Spleen (tissue), 11 donors: Measurements from ENCODE around the gene OR2J2. TPM values are rescaled to one million over a fixed set of nuclear protein-coding genes. Genes with fewer than 3 reads are reported as not detected.
"Not testable (repeated sequence)": the region's sequence is repeated elsewhere in the genome, so short reads cannot be mapped to it uniquely, and the experiment has no call there.

Experiments used
- DNase-seq: peaks from one replicate; pipeline ENCODE4 v3.0.0-alpha.2; 2020
- H3K27ac ChIP-seq, 8 donors: fragments of 200-600 bp; sonication (generic) in 7 of 8; 1 replicate in 4 of 8; 2 replicates in 4 of 8; pipeline versions ENCODE4 v1.5.0 to v1.8.0; 2016 to 2021; ENCODE audit warnings: inconsistent platforms in 4 of 8, mild to moderate bottlenecking in 4 of 8, moderate library complexity in 1 of 8
- H3K27me3 ChIP-seq, 7 donors: fragments of 200-600 bp; sonication (generic) in 6 of 7; replicated peaks in 1 of 7; 1 replicate in 4 of 7; 2 replicates in 3 of 7; pipeline versions ENCODE4 v1.5.0 to v1.8.0; 2016 to 2021; ENCODE audit warnings: inconsistent platforms in 3 of 7, mild to moderate bottlenecking in 1 of 7
- H3K36me3 ChIP-seq, 6 donors: fragments of 200-600 bp; sonication (generic) in 5 of 6; 1 replicate in 4 of 6; 2 replicates in 2 of 6; pipeline versions ENCODE4 v1.5.0 to v1.8.0; 2016 to 2021; ENCODE audit warnings: inconsistent platforms in 2 of 6
- H3K4me1 ChIP-seq, 6 donors: fragments of 200-600 bp; sonication (generic) in 5 of 6; 1 replicate in 3 of 6; 2 replicates in 3 of 6; pipeline versions ENCODE4 v1.5.0 to v1.8.0; 2016 to 2021; ENCODE audit warnings: inconsistent platforms in 3 of 6
- H3K4me3 ChIP-seq, 8 donors: fragments of 200-600 bp; sonication (generic) in 7 of 8; 1 replicate in 4 of 8; 2 replicates in 4 of 8; pipeline versions ENCODE4 v1.5.0 to v1.8.0; 2016 to 2021; ENCODE audit warnings: inconsistent platforms in 4 of 8, mild to moderate bottlenecking in 4 of 8, moderate library complexity in 2 of 8
- H3K9me3 ChIP-seq, 8 donors: fragments of 200-600 bp; sonication (generic) in 7 of 8; 1 replicate in 4 of 8; 2 replicates in 4 of 8; pipeline versions ENCODE4 v1.5.0 to v1.8.0; 2016 to 2021; ENCODE audit warnings: inconsistent platforms in 4 of 8
- CTCF ChIP-seq, 11 experiments: fragments of 200-600 bp in 7 of 11; fragments of 450-650 bp in 4 of 11; sonication (generic) in 4 of 11; IDR thresholded peaks in 8 of 11; conservative IDR thresholded peaks in 3 of 11; 1 replicate in 7 of 11; 2 replicates in 4 of 11; pipeline versions ENCODE4 v1.4.0 to v1.8.0; 2016 to 2021; ENCODE audit warnings: antibody characterized with exemption in 11 of 11, inconsistent platforms in 4 of 11, mild to moderate bottlenecking in 1 of 11
- POLR2A ChIP-seq, 3 donors: fragments of 450-650 bp; IDR thresholded peaks; one replicate each; pipeline ENCODE4 v1.5.1; 2017; ENCODE audit warnings: antibody characterized with exemption in 3 of 3, mild to moderate bottlenecking in 1 of 3
- POLR2AphosphoS5 ChIP-seq, 3 donors: sonication (generic); formaldehyde crosslinking; IDR thresholded peaks; one replicate each; pipeline ENCODE4 v1.5.1; 2017; ENCODE audit warnings: antibody characterized with exemption in 3 of 3
- WGBS, 5 donors: extraction: QIAGEN DNeasy Blood & Tissue Kit in 3 of 5; methylation state at CpG; one replicate each; pipeline versions ENCODE4 v1.1.5 to v1.1.7; 2013 to 2018; 5-methylcytosine and 5-hydroxymethylcytosine counted together
- intact Hi-C: fragments of 100-400 bp; cut with DNase I; formaldehyde crosslinking; loops from one replicate; pipeline ENCODE4 v1.15.0; 2023; ENCODE audit warnings: low total_unique reads
- polyA plus RNA-seq, 3 donors: library from polyadenylated mRNA; stranded (reverse); fragments of 200-250 nt; gene quantifications; one replicate each; pipeline ENCODE4 v1.2.1, GENCODE V29; 2013
- total RNA-seq, 7 donors: library from RNA; depleted of rRNA in 3 of 7; stranded (reverse); fragments of >200 nt in 3 of 7; fragmentation: NEBNext Ultra II Directional in 4 of 7; extraction: Animal tissue kit (Norgen Biotek cat#: 25700) in 4 of 7; gene quantifications; one replicate each; pipeline versions ENCODE4 v1.1.0 to v1.2.1, GENCODE V29; 2016 to 2021
- donor health status: healthy with polysubstance abuse.
- donor health status: DM: no; HTN: no; CAD: no; lungs with moderate emphysema.
- donor health status: DM: no; HTN: no; CAD: no.
- donor health status: Bipolar disorder and iron deficiency.
- donor health status: healthy.
- donor health status: DM: no; HTN: no; CAD: no.
- donor health status: DM: yes; HTN: yes; CAD: no.

OR2J2 gene
- total and polyA plus RNA-seq, 10 donors: not detected

GRCh38 chr6:29141606-29142005 lies 29.1 kb upstream of the OR2J2 start:
- H3K9me3 ChIP-seq: peaks cover 0 to 24% (median 17%) of the 10 kb centered on the region in 8 donors
- no peak for DNase-seq
- no peak overlapping the region for H3K4me3 ChIP-seq
- 86 to 96% (median 93%) methylated on average over 1 of the region's 1 CpG for WGBS, 5 donors
- H3K27ac ChIP-seq: no peak overlapping the region
- no peaks in the 10 kb centered on the region for H3K4me1 ChIP-seq
- no peaks in the 10 kb centered on the region for H3K27me3 ChIP-seq
- intact Hi-C loops: no loop called here
- TF ChIP-seq CTCF (IDR thresholded peaks at IDR 0.05 in 8 of 11, conservative IDR thresholded peaks at IDR 0.05 in 3 of 11): no peak
- TF ChIP-seq POLR2AphosphoS5 (IDR thresholded peaks at IDR 0.05): no peak
- no peak for TF ChIP-seq POLR2A (IDR thresholded peaks at IDR 0.05)
- no peaks in the 10 kb centered on the region for H3K36me3 ChIP-seq

- H3K27me3 ChIP-seq: no peaks in the 10 kb centered on the region
- no peak overlapping the region for H3K27ac ChIP-seq
- no peaks in the 10 kb centered on the region for H3K4me1 ChIP-seq
- intact Hi-C loops: no loop called here
- TF ChIP-seq POLR2AphosphoS5 (IDR thresholded peaks at IDR 0.05) (no peak), POLR2A (IDR thresholded peaks at IDR 0.05) (no peak), CTCF (IDR thresholded peaks at IDR 0.05 in 8 of 11, conservative IDR thresholded peaks at IDR 0.05 in 3 of 11) (no peak)
- no peak for DNase-seq
- H3K36me3 ChIP-seq: no peaks in the 10 kb centered on the region
- H3K9me3 ChIP-seq: peaks cover 0 to 24% (median 17%) of the 10 kb centered on the region in 8 donors
- no peak overlapping the region for H3K4me3 ChIP-seq
Observed at GRCh38 chr6:29142309-29142708, 28.4 kb upstream of the OR2J2 start.

- peaks cover 3 to 35% (median 18%) of the 10 kb centered on the region in 8 donors for H3K9me3 ChIP-seq
- intact Hi-C loops: no loop called here
- WGBS, 5 donors: 41 to 80% (median 63%) methylated on average over 2 of the region's 2 CpGs
- no peak for DNase-seq
- TF ChIP-seq POLR2A (IDR thresholded peaks at IDR 0.05): no peak
- no peak for TF ChIP-seq CTCF (IDR thresholded peaks at IDR 0.05 in 8 of 11, conservative IDR thresholded peaks at IDR 0.05 in 3 of 11)
- TF ChIP-seq POLR2AphosphoS5 (IDR thresholded peaks at IDR 0.05): no peak
- peaks cover 0 to 5% (median 0%) of the 10 kb centered on the region in 7 donors for H3K27me3 ChIP-seq
- H3K36me3 ChIP-seq: no peaks in the 10 kb centered on the region
- H3K4me1 ChIP-seq: no peaks in the 10 kb centered on the region
- no peak overlapping the region for H3K27ac ChIP-seq
- no peak overlapping the region for H3K4me3 ChIP-seq
Observed at GRCh38 chr6:29146179-29146578, 24.5 kb upstream of the OR2J2 start.

- H3K4me3 ChIP-seq: no peak overlapping the region
- no peak overlapping the region for H3K27ac ChIP-seq
- no peak for TF ChIP-seq POLR2AphosphoS5 (IDR thresholded peaks at IDR 0.05)
- TF ChIP-seq CTCF (IDR thresholded peaks at IDR 0.05 in 8 of 11, conservative IDR thresholded peaks at IDR 0.05 in 3 of 11): no peak
- no peak for TF ChIP-seq POLR2A (IDR thresholded peaks at IDR 0.05)
- H3K36me3 ChIP-seq: no peaks in the 10 kb centered on the region
- DNase-seq: no peak
- peaks cover 0 to 9% (median 0%) of the 10 kb centered on the region in 7 donors for H3K27me3 ChIP-seq
- intact Hi-C loops: no loop called here
- H3K9me3 ChIP-seq: peaks cover 3 to 33% (median 17%) of the 10 kb centered on the region in 8 donors
- 88 to 95% (median 94%) methylated on average over 3 of the region's 3 CpGs for WGBS, 5 donors
- H3K4me1 ChIP-seq: no peaks in the 10 kb centered on the region
Observed at GRCh38 chr6:29147074-29147473, 23.6 kb upstream of the OR2J2 start.

- H3K27ac ChIP-seq, DNase-seq, H3K4me1 ChIP-seq, H3K36me3 ChIP-seq, intact Hi-C loops, H3K4me3 ChIP-seq: not testable (repeated sequence)
- peaks cover 0 to 11% (median 2%) of the 10 kb centered on the region in 8 donors for H3K9me3 ChIP-seq
- H3K27me3 ChIP-seq: peaks cover 0 to 11% (median 0%) of the 10 kb centered on the region in 7 donors
- 56 to 82% (median 72%) methylated on average over 3 of the region's 3 CpGs for WGBS, 5 donors
Observed at GRCh38 chr6:29149444-29149843, 21.3 kb upstream of the OR2J2 start.
